BLaER1 (cell line): ENCODE data around the gene TP53TG5.
A peak's percentile ranks its signal among the peaks of the same experiment; 100 is the strongest.

Experiments used
- H3K27ac ChIP-seq: shearing (Covaris generic); formaldehyde crosslinking; 2 replicates; pipeline ENCODE4 v1.8.1; 2022
- H3K27me3 ChIP-seq: shearing (Covaris generic); formaldehyde crosslinking; 2 replicates; pipeline ENCODE4 v1.8.1; 2022
- H3K36me3 ChIP-seq: shearing (Covaris generic); formaldehyde crosslinking; 2 replicates; pipeline ENCODE4 v1.8.1; 2022
- H3K4me1 ChIP-seq: shearing (Covaris generic); formaldehyde crosslinking; 2 replicates; pipeline ENCODE4 v1.8.1; 2022
- H3K4me2 ChIP-seq: shearing (Covaris generic); formaldehyde crosslinking; 2 replicates; pipeline ENCODE4 v1.8.1; 2022
- H3K4me3 ChIP-seq: shearing (Covaris generic); formaldehyde crosslinking; 2 replicates; pipeline ENCODE4 v1.8.1; 2022
- H3K9ac ChIP-seq: shearing (Covaris generic); formaldehyde crosslinking; 2 replicates; pipeline ENCODE4 v1.8.1; 2022
- H3K9me3 ChIP-seq: shearing (Covaris generic); formaldehyde crosslinking; 2 replicates; pipeline ENCODE4 v1.8.1; 2022
- H4K20me1 ChIP-seq: shearing (Covaris generic); formaldehyde crosslinking; 2 replicates; pipeline ENCODE4 v1.8.1; 2022
- Cebpa-rat ChIP-seq: shearing (Covaris generic); IDR thresholded peaks from 2 replicates; pipeline ENCODE4 v1.8.1; 2022

The TP53TG5 gene

DNA sequence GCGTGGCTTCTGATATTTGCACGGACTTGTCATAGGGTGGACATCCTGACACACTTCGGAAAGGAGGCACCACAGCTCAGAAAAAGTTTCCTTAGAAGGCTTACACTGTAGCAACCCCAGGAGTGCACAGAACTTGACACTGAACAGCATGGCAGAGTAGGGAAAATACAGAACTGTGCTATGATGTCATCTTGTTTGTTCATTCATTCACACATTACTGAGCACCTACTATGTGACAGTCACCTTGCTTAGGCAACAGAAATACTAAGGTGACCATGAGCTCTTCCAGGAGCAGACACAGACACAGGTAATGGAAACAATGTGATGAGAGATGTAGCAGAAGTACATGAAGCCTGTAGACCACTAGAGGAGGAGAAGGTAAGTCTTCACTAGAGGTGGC, 35.4 kb upstream of the TP53TG5 start:
- Histone ChIP-seq H3K27me3 (peaks cover 3% of the 10 kb centered on the region), H4K20me1 (peaks cover 4% of the 10 kb centered on the region), H3K4me3 (no peak overlapping the region), H3K4me2 (no peak overlapping the region), H3K4me1 (peaks cover 33% of the 10 kb centered on the region), H3K36me3 (peaks cover 6% of the 10 kb centered on the region), H3K9me3 (no peaks in the 10 kb centered on the region), H3K27ac (no peak overlapping the region), H3K9ac (no peak overlapping the region)
- no peak for TF ChIP-seq Cebpa-rat

- Histone ChIP-seq H3K9ac (no peak overlapping the region), H3K4me3 (no peak overlapping the region)
These were observed 34.5 kb upstream of the TP53TG5 start for GRCh38 chr20:45412653-45413052.

GRCh38 chr20:45410887-45411286, 32.8 kb upstream of the TP53TG5 start:
- no peaks in the 10 kb centered on the region for H3K9me3 ChIP-seq
- no peaks in the 10 kb centered on the region for H3K36me3 ChIP-seq
- TF ChIP-seq Cebpa-rat: no peak
- H3K4me3 ChIP-seq: no peak overlapping the region
- no peak overlapping the region for H3K27ac ChIP-seq
- peaks cover 14% of the 10 kb centered on the region; the same call in 1 of the 2 replicates for H4K20me1 ChIP-seq
- peaks cover 29% of the 10 kb centered on the region for H3K27me3 ChIP-seq
- no peak overlapping the region for H3K9ac ChIP-seq
- peaks cover 28% of the 10 kb centered on the region for H3K4me1 ChIP-seq
- H3K4me2 ChIP-seq: no peak overlapping the region

More at GRCh38 chr20:45412653-45413052, 34.5 kb upstream of the TP53TG5 start:
- Histone ChIP-seq H3K27ac (no peak overlapping the region), H3K27me3 (peaks cover 12% of the 10 kb centered on the region), H3K4me2 (no peak overlapping the region), H4K20me1 (peaks cover 7% of the 10 kb centered on the region; the same call in 1 of the 2 replicates), H3K36me3 (no peaks in the 10 kb centered on the region), H3K9me3 (no peaks in the 10 kb centered on the region), H3K4me1 (peaks cover 31% of the 10 kb centered on the region)
- TF ChIP-seq Cebpa-rat: no peak

DNA sequence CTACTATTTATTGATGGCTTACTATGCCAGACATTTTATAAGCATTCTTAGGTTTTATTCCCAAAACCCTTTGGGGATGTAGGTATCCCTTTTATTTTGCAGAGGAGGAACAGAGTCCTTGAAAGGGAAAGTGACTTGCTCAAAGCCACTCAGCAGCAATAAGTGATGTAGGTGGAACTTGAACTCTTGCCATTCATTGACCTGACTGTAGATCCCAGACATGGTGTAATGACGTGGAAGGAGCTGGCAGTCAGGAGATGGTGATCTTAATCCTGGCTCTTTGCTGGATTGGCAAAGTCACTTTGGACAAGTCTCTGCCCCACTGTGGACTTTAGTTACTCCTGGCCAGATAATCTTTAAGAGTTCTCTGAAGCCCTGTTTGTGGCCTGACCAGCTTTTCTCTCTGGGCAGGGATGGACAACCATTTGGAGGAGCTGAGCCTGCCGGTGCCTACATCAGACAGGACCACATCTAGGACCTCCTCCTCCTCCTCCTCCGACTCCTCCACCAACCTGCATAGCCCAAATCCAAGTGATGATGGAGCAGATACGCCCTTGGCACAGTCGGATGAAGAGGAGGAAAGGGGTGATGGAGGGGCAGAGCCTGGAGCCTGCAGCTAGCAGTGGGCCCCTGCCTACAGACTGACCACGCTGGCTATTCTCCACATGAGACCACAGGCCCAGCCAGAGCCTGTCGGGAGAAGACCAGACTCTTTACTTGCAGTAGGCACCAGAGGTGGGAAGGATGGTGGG, 31.6 kb upstream of the TP53TG5 start:
- Histone ChIP-seq H3K4me1 (peaks cover 23% of the 10 kb centered on the region), H4K20me1 (peaks cover 14% of the 10 kb centered on the region; the same call in 1 of the 2 replicates), H3K27ac (no peak overlapping the region), H3K9me3 (no peaks in the 10 kb centered on the region), H3K9ac (no peak overlapping the region), H3K4me2 (no peak overlapping the region), H3K36me3 (no peaks in the 10 kb centered on the region), H3K4me3 (no peak overlapping the region), H3K27me3 (peaks cover 41% of the 10 kb centered on the region)
- TF ChIP-seq Cebpa-rat: no peak

DNA sequence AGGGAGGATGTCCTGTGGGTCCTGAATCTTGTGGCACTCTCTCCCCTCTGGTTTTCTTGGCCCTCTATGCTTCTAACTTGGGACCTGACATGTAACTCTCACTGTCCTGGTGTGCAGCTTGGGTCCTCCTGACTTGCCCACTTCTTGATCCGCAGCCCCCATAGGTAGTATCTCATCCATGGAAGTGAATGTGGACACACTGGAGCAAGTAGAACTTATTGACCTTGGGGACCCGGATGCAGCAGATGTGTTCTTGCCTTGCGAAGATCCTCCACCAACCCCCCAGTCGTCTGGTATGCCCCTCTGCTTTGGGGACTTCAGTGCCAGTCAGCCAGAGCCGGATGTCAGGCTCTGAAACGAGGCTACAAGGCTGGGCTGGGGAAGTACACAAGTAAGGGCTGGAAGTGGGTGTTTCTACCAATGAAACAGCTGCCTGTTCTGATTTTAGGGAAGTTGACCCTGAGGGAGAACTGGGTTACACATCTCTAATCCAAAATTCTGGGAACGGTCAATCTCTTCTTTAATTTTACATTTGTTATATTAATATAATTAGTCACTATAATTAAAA, 30.6 kb upstream of the TP53TG5 start:
- peaks cover 14% of the 10 kb centered on the region; the same call in 1 of the 2 replicates for H4K20me1 ChIP-seq
- no peak overlapping the region for H3K27ac ChIP-seq
- H3K9me3 ChIP-seq: no peaks in the 10 kb centered on the region
- peak overlapping the region; percentile 28; the same call in 1 of the 2 replicates for H3K4me2 ChIP-seq
- H3K4me3 ChIP-seq: no peak overlapping the region
- H3K27me3 ChIP-seq: peaks cover 51% of the 10 kb centered on the region
- no peaks in the 10 kb centered on the region for H3K36me3 ChIP-seq
- H3K9ac ChIP-seq: no peak overlapping the region
- no peak for TF ChIP-seq Cebpa-rat
- peaks cover 23% of the 10 kb centered on the region for H3K4me1 ChIP-seq

GRCh38 chr20:45407783-45408645, 29.9 kb upstream of the TP53TG5 start, which contains the start of gene DBNDD2:
TSS of gene DBNDD2 (plus strand) at chr20:45408289. CDS start at chr20:45408468, 179 bp downstream.
- peak within 1 kb of the TSS; percentile 98 for H3K4me2 ChIP-seq
- H3K4me3 ChIP-seq: 0 out of 2 replicates have a peak within 1 kb of the TSS, but pooled peaks have one; percentile 71
- no peak within 1 kb of the TSS for H3K27ac ChIP-seq

DNA sequence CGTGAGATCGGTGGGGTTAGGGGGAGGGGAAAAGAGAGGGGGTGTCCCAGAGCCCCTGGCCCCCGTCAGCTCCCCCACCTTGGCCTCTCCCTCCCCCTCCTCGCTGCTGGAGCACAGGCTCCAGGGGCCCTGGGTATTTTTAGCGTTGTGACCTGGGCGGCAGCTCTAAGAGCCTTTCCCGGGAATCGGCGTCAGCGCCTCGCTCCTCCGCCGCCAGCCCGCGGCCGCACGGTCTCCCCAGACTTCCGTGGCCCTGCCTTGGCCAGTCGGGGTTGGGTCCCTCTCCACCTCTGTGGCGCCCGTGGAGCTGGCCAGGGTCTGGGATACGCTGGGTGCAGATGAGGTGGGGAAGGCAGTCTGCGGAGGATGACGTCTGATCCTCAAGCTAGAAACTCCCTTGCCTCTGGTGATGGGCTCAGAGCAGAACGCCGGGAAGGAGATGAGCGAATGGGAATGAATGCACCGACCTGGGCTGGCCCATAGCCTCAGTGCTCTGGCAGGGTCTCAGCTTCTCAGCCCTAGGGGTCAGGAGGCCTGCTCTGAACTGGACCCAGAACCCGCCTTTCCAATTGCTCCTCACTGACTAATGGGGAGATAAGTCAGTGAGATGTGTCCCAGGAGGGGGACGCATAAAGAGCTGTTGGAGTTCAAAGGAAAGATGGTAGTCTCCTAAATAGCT, 29.1 kb upstream of the TP53TG5 start:
- H3K9ac ChIP-seq: 0 out of 2 replicates have a peak overlapping the region, but pooled peaks have one; percentile 58
- TF ChIP-seq Cebpa-rat: no peak
- H3K27me3 ChIP-seq: peaks cover 55% of the 10 kb centered on the region
- H3K4me3 ChIP-seq: peak overlapping the region; percentile 71
- no peaks in the 10 kb centered on the region for H3K36me3 ChIP-seq
- peaks cover 23% of the 10 kb centered on the region for H3K4me1 ChIP-seq
- peaks cover 14% of the 10 kb centered on the region; the same call in 1 of the 2 replicates for H4K20me1 ChIP-seq
- peak overlapping the region; percentile 98 for H3K4me2 ChIP-seq
- H3K27ac ChIP-seq: no peak overlapping the region
- peaks cover 10% of the 10 kb centered on the region for H3K9me3 ChIP-seq

More at GRCh38 chr20:45407783-45408645, 29.9 kb upstream of the TP53TG5 start, which contains the start of gene DBNDD2:
- 0 out of 2 replicates have a peak, but pooled peaks cover 2% of the 10 kb centered on the region for H3K9me3 ChIP-seq
- no peak within 1 kb of the TSS for H3K9ac ChIP-seq
- H3K4me1 ChIP-seq: peaks cover 23% of the 10 kb centered on the region
- H3K27me3 ChIP-seq: peaks cover 55% of the 10 kb centered on the region
- H4K20me1 ChIP-seq: peaks cover 14% of the 10 kb centered on the region; the same call in 1 of the 2 replicates
- no peak for TF ChIP-seq Cebpa-rat
- H3K36me3 ChIP-seq: no peaks in the 10 kb centered on the region

DNA sequence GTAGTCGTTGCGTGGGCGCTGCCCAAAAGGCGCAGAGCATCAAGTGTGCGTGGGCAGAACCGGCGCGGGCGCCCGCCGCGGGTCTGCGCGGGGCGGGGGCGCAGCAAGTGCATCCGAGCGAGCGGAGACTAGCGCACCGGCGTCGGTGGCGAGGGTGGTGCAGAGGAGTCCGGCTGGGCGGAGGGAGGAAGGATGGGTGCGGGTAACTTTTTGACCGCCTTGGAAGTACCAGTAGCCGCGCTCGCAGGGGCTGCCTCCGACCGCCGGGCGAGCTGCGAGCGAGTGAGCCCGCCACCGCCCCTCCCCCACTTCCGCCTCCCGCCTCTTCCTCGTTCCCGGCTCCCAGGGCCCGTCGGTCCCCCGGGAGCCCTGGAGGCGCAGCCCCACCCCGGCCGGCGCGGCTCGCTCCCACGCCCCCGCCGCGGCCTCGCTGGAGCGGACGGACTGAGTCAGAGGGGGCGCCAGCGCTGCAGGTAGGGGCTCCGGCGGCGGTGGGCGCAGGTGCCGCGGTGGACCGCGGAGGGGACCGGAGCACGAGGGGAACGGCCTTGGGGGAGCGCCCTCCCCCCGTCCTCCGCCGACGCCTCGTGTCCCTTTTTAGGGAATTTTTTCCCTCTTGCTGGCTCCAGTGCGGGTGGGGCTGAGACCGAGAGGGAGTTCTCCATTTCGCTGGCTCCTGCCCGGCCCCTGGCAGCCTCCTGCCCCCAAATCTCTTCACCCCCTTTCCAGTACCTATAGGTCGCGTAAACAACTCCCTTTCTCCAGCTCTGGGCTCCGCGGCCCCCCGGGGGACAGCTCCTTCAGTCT, 28.3 kb upstream of the TP53TG5 start:
- Histone ChIP-seq H3K4me2 (peak overlapping the region; percentile 98), H3K27ac (no peak overlapping the region), H3K9ac (peak overlapping the region; percentile 58), H4K20me1 (peaks cover 14% of the 10 kb centered on the region; the same call in 1 of the 2 replicates), H3K4me3 (peak overlapping the region; percentile 71), H3K36me3 (no peaks in the 10 kb centered on the region), H3K27me3 (peaks cover 55% of the 10 kb centered on the region), H3K9me3 (peaks cover 17% of the 10 kb centered on the region), H3K4me1 (peaks cover 23% of the 10 kb centered on the region)
- TF ChIP-seq Cebpa-rat: no peak
